ENCODE measurements around the gene PRIMPOL. TPM values are rescaled to one million over a fixed set of nuclear protein-coding genes. Genes with fewer than 3 reads are reported as not detected.
"Not testable (repeated sequence)": the region's sequence is repeated elsewhere in the genome, so short reads cannot be mapped to it uniquely, and the experiment has no call there.

PRIMPOL gene
- total and polyA plus RNA-seq, 8 donors = 11.5 to 88.8 (median 22.3) TPM

DNA sequence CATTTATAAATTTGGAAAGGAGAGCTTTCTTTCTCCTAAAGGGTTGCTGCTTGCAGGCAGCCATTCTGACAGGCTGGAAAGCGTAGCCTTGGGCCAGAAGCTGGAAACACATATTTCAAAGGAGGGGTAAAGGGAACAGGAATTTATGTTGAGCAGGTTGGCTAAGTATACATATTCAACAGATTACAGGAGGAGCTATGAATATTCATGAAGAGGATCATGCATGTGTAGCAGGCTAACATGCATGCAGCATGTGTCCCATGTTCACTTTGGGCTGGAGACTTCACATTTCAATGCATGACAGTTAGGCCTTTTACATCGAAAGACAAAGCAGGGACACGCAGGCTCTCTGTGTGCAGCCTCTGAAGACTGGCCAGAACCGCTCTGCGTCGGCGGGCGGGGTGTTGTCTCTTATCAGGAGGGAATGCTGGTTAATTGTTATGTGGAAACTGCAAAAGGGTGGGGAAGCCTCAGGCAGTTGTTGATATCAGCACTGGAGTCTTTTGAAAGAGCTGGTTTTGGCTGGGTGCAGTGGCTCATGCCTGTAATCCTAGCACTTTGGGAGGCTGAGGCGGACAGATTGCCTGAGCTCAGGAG is 31.8 kb upstream of the PRIMPOL start:
- intact Hi-C loops (cut with DNase I; ENCODE audit: low total_unique reads) = no loop called here
- H3K27ac ChIP-seq = no peak overlapping the region

DNA sequence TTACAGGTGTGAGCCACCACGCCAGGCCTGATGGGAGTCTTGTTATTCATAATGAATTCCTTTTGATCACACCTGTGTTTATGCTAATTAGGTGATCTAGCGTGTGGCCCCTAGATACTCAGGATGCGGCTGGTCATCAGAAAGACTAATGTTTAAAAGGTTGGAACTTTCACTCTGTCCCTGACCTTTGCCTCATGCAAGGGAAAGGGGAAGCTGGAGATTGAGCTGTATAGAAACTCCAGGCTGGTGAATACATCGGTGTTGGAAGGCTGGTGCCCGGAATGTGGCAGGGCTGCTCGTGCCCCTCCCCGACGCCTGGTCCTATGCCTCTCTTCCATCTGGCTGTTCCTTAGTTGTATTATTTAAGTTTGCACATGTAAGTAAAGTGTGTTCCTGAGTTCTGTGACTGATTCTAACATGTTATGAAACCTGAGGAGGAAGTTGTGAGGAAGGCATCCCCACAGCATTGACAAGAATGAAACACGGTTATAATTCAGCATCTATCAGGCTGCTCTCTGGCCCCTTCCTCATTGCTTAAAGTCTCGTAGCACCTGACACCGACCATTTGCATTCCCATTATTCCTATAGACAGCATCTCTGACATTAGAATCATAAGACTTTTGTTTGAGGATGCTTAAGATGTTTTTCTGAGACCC is 29.2 kb upstream of the PRIMPOL start:
- TF ChIP-seq EP300 (IDR thresholded peaks at IDR 0.05) (no peak), POLR2A (IDR thresholded peaks at IDR 0.05) (no peak), POLR2AphosphoS5 (IDR thresholded peaks at IDR 0.05) (no peak)
- TF ChIP-seq, protein P1, sequence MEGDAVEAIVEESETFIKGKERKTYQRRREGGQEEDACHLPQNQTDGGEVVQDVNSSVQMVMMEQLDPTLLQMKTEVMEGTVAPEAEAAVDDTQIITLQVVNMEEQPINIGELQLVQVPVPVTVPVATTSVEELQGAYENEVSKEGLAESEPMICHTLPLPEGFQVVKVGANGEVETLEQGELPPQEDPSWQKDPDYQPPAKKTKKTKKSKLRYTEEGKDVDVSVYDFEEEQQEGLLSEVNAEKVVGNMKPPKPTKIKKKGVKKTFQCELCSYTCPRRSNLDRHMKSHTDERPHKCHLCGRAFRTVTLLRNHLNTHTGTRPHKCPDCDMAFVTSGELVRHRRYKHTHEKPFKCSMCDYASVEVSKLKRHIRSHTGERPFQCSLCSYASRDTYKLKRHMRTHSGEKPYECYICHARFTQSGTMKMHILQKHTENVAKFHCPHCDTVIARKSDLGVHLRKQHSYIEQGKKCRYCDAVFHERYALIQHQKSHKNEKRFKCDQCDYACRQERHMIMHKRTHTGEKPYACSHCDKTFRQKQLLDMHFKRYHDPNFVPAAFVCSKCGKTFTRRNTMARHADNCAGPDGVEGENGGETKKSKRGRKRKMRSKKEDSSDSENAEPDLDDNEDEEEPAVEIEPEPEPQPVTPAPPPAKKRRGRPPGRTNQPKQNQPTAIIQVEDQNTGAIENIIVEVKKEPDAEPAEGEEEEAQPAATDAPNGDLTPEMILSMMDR (IDR thresholded peaks at IDR 0.05) = no peak
- H3K27me3 ChIP-seq = no peaks in the 10 kb centered on the region
- intact Hi-C loops (cut with DNase I; ENCODE audit: low total_unique reads) = no loop called here
- no peaks in the 10 kb centered on the region for H3K9me3 ChIP-seq
- peaks cover 0 to 10% (median 7%) of the 10 kb centered on the region in 4 donors for H3K36me3 ChIP-seq
- 88 to 94% (median 91%) methylated on average over 11 of the region's 11 CpGs for WGBS, 5 donors
- no peaks in the 10 kb centered on the region for H3K4me1 ChIP-seq
- no peak for DNase-seq
- H3K4me3 ChIP-seq = no peak overlapping the region
- no peak overlapping the region for H3K27ac ChIP-seq

More for the DNA sequence above, 31.8 kb upstream of the PRIMPOL start:
- TF ChIP-seq, protein P1 (IDR thresholded peaks at IDR 0.05) = no peak
- TF ChIP-seq POLR2A (IDR thresholded peaks at IDR 0.05) = no peak
- TF ChIP-seq POLR2AphosphoS5 (IDR thresholded peaks at IDR 0.05) = peak in 2 of 3 donors; percentile 10 to 48
- no peak for TF ChIP-seq EP300 (IDR thresholded peaks at IDR 0.05)
- Histone ChIP-seq H3K4me3 (no peak overlapping the region), H3K4me1 (no peaks in the 10 kb centered on the region), H3K9me3 (peaks cover 0 to 15% (median 4%) of the 10 kb centered on the region in 4 donors), H3K36me3 (no peaks in the 10 kb centered on the region), H3K27me3 (no peaks in the 10 kb centered on the region)
- 40 to 63% (median 52%) methylated on average over 8 to 9 of the region's 9 CpGs for WGBS, 5 donors
- DNase-seq = peak; percentile 50 to 56

- Histone ChIP-seq H3K9me3 (no peaks in the 10 kb centered on the region), H3K4me3 (no peak overlapping the region), H3K4me1 (no peaks in the 10 kb centered on the region), H3K27ac (no peak overlapping the region), H3K27me3 (no peaks in the 10 kb centered on the region), H3K36me3 (peaks cover 0 to 20% (median 11%) of the 10 kb centered on the region in 4 donors)
- no peak for TF ChIP-seq EP300 (IDR thresholded peaks at IDR 0.05)
- no peak for TF ChIP-seq POLR2AphosphoS5 (IDR thresholded peaks at IDR 0.05)
- TF ChIP-seq, protein P1 (IDR thresholded peaks at IDR 0.05) = no peak
- TF ChIP-seq POLR2A (IDR thresholded peaks at IDR 0.05) = no peak
- intact Hi-C loops (cut with DNase I; ENCODE audit: low total_unique reads) = no loop called here
- no peak for DNase-seq
- 63 to 73% (median 64%) methylated on average over 3 of the region's 3 CpGs for WGBS, 5 donors
Observed at GRCh38 chr4:184621518-184621917, 28.0 kb upstream of the PRIMPOL start.

DNA sequence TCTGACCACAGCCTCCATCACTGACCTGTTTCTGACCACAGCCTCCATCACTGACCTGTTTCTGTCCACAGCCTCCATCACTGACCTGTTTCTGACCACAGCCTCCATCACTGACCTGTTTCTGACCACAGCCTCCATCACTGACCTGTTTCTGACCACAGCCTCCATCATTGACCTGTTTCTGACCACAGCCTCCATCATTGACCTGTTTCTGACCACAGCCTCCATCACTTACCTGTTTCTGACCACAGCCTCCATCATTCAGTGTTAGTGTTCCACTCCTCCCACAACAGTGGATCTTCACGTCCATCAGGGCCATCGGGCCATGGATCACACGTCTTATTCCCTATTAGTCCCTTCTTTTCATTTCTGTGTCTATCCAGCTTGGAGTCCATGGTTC is 25.0 kb upstream of the PRIMPOL start:
- H3K9me3 ChIP-seq; H3K4me3 ChIP-seq; intact Hi-C loops (cut with DNase I; ENCODE audit: low total_unique reads); H3K4me1 ChIP-seq; DNase-seq; H3K27me3 ChIP-seq; H3K27ac ChIP-seq: not testable (repeated sequence)
- H3K36me3 ChIP-seq = peaks cover 8 to 49% (median 41%) of the 10 kb centered on the region in 4 donors
- WGBS, 5 donors = 93 to 99% (median 98%) methylated on average over 3 of the region's 3 CpGs

Data from stomach (tissue), 9 donors.